TTC549 (cell line): Measurements from ENCODE around the gene SMIM14.
A peak's percentile ranks its signal among the peaks of the same experiment; 100 is the strongest.
"Not testable (repeated sequence)": the region's sequence is repeated elsewhere in the genome, so short reads cannot be mapped to it uniquely, and the experiment has no call there.

Experiments
- FAIRE-seq: peaks from 2 replicates; lab custom pipeline; 2012; peaks lifted over from hg19 to GRCh38; lab: Jason Lieb, UNC

SMIM14 gene

GRCh38 chr4:39530682-39531081, 108.0 kb downstream of the SMIM14 start:
- FAIRE-seq, result no peak

- no peak for FAIRE-seq
Observed at GRCh38 chr4:39529534-39529933, 109.1 kb downstream of the SMIM14 start.

GRCh38 chr4:39528061-39528465, 110.6 kb downstream of the SMIM14 start:
- no peak for FAIRE-seq

- peak; percentile 48 for FAIRE-seq
Observed at GRCh38 chr4:39527296-39528060, 111.2 kb downstream of the SMIM14 start, which contains the start of gene UGDH. TSS of gene UGDH (minus strand) at chr4:39527439. CDS start at chr4:39521512, 5,927 bp downstream.

- no peak for FAIRE-seq
Observed at GRCh38 chr4:39526765-39527295, 111.8 kb downstream of the SMIM14 start.

GRCh38 chr4:39525822-39526690, 112.6 kb downstream of the SMIM14 start:
- FAIRE-seq, result no peak

GRCh38 chr4:39524161-39524957, 114.3 kb downstream of the SMIM14 start:
- FAIRE-seq, result no peak

- no peak for FAIRE-seq
Observed at GRCh38 chr4:39522068-39522467, 116.6 kb downstream of the SMIM14 start.

- no peak for FAIRE-seq
Observed at GRCh38 chr4:39521253-39521919, 117.3 kb downstream of the SMIM14 start.

GRCh38 chr4:39518484-39518883, 120.2 kb downstream of the SMIM14 start:
- FAIRE-seq, result no peak

- no peak for FAIRE-seq
Observed at GRCh38 chr4:39516407-39516966, 122.2 kb downstream of the SMIM14 start.

GRCh38 chr4:39515669-39516401, 122.8 kb downstream of the SMIM14 start:
- not testable (repeated sequence) for FAIRE-seq

- FAIRE-seq, result no peak
Observed at GRCh38 chr4:39514888-39515401, 123.7 kb downstream of the SMIM14 start.

GRCh38 chr4:39514266-39514665, 124.4 kb downstream of the SMIM14 start:
- not testable (repeated sequence) for FAIRE-seq

- FAIRE-seq, result no peak
Observed at GRCh38 chr4:39510348-39510929, 128.2 kb downstream of the SMIM14 start.

GRCh38 chr4:39505581-39505980, 133.1 kb downstream of the SMIM14 start:
- no peak for FAIRE-seq

- FAIRE-seq, result no peak
Observed at GRCh38 chr4:39504538-39504937, 134.1 kb downstream of the SMIM14 start.

GRCh38 chr4:39502664-39503035, 136.0 kb downstream of the SMIM14 start:
- FAIRE-seq, result not testable (repeated sequence)

GRCh38 chr4:39502019-39502663, 136.5 kb downstream of the SMIM14 start:
- FAIRE-seq, result no peak

GRCh38 chr4:39498727-39499020, 140.0 kb downstream of the SMIM14 start:
- FAIRE-seq, result no peak
